GM12878 (cell line): Measurements from ENCODE around the gene HSD17B1. TPM values are rescaled to one million over a fixed set of nuclear protein-coding genes. Genes with fewer than 3 reads are reported as not detected.

Source experiments
- BCL3 ChIP-seq: IDR thresholded peaks from 2 replicates; pipeline ENCODE4 v1.6.1; 2011; ENCODE audit warnings: borderline replicate concordance, low read depth, mild to moderate bottlenecking, moderate library complexity, low read length; ENCODE audit not compliant: insufficient read depth, poor library complexity, severe bottlenecking
- CUX1 ChIP-seq: IDR thresholded peaks from 2 replicates; pipeline ENCODE4 v1.6.1; 2012; ENCODE audit warnings: improper control_type of control experiment, low read depth, low read length; ENCODE audit not compliant: insufficient replicate concordance
- ELK1 ChIP-seq: IDR thresholded peaks from 2 replicates; pipeline ENCODE4 v1.6.1; 2012; ENCODE audit warnings: low read depth, low read length, improper control_type of control experiment
- EP300 ChIP-seq, 2 experiments: fragments of 150-350 bp in 1 of 2; IDR thresholded peaks; 2 replicates each; pipeline ENCODE4 v1.6.1; 2011 to 2012; ENCODE audit warnings: low read depth in 2 of 2, low read length in 2 of 2, borderline replicate concordance in 1 of 2, improper control_type of control experiment in 1 of 2, inconsistent platforms in 1 of 2; ENCODE audit not compliant: control insufficient read depth in 1 of 2
- ESRRA ChIP-seq: IDR thresholded peaks from 2 replicates; pipeline ENCODE4 v1.6.1; 2012; ENCODE audit warnings: mild to moderate bottlenecking, low read length, improper control_type of control experiment
- JUNB ChIP-seq: IDR thresholded peaks from 2 replicates; pipeline ENCODE4 v1.6.1; 2016; ENCODE audit warnings: antibody characterized with exemption, mild to moderate bottlenecking
- JUND ChIP-seq: IDR thresholded peaks from 2 replicates; pipeline ENCODE4 v1.6.1; 2012; ENCODE audit warnings: low read depth, mild to moderate bottlenecking, low read length, improper control_type of control experiment, moderate library complexity
- KAT2A ChIP-seq: conservative IDR thresholded peaks from 2 replicates; pipeline ENCODE4 v1.6.1; 2011; ENCODE audit warnings: low read depth, low read length; ENCODE audit not compliant: control insufficient read depth
- KDM1A ChIP-seq: fragments of 200-600 bp; sonication (generic); IDR thresholded peaks from 2 replicates; pipeline ENCODE4 v1.6.1; 2016; ENCODE audit warnings: borderline replicate concordance
- MLLT1 ChIP-seq: fragments of 450-650 bp; IDR thresholded peaks from 2 replicates; pipeline ENCODE4 v1.6.1; 2016; ENCODE audit warnings: mild to moderate bottlenecking
- NR2C1 ChIP-seq: fragments of 450-650 bp; IDR thresholded peaks from 2 replicates; pipeline ENCODE4 v1.6.1; 2017; ENCODE audit warnings: antibody characterized with exemption, mild to moderate bottlenecking, moderate library complexity
- POLR2AphosphoS2 ChIP-seq: IDR thresholded peaks from 2 replicates; pipeline ENCODE4 v1.6.1; 2011; ENCODE audit warnings: low read depth, mild to moderate bottlenecking, low read length, improper control_type of control experiment, moderate library complexity
- RFX5 ChIP-seq: IDR thresholded peaks from 2 replicates; pipeline ENCODE4 v1.6.1; 2011; ENCODE audit warnings: low read depth, low read length, improper control_type of control experiment
- SMAD1 ChIP-seq: fragments of 450-650 bp; IDR thresholded peaks from 2 replicates; pipeline ENCODE4 v1.6.1; 2018; ENCODE audit warnings: mild to moderate bottlenecking, low read depth; ENCODE audit not compliant: partially characterized antibody
- SUZ12 ChIP-seq: fragments of 200-600 bp; sonication (generic); IDR thresholded peaks from one replicate; pipeline ENCODE4 v1.6.1; 2018; ENCODE audit warnings: antibody characterized with exemption, mild to moderate bottlenecking; ENCODE audit not compliant: unreplicated experiment
- USF1 ChIP-seq: IDR thresholded peaks from 2 replicates; pipeline ENCODE4 v1.6.1; 2011; ENCODE audit warnings: borderline replicate concordance, low read depth, mild to moderate bottlenecking, moderate library complexity, mixed read lengths, low read length; ENCODE audit not compliant: insufficient read depth; ENCODE audit errors: extremely low read length
- WRNIP1 ChIP-seq: IDR thresholded peaks from 2 replicates; pipeline ENCODE4 v1.6.1; 2011; ENCODE audit warnings: low read depth, low read length, improper control_type of control experiment, borderline replicate concordance
- ZNF207 ChIP-seq: fragments of 450-650 bp; IDR thresholded peaks from 2 replicates; pipeline ENCODE4 v1.6.1; 2014; ENCODE audit warnings: antibody characterized with exemption, mild to moderate bottlenecking, borderline replicate concordance
- polyA plus RNA-seq, 11 experiments: library from polyadenylated mRNA; depleted of rRNA in 4 of 11; unstranded in 6 of 11; stranded (reverse) in 5 of 11; fragments of >200 nt; fragmentation: Nextera tagmentation in 4 of 11; fragmentation: Illumina TruSeq in 1 of 11; extraction: Ambion mirVana in 4 of 11; extraction: Trizol in 1 of 11; gene quantifications; 1 replicate in 1 of 11; 2 replicates in 10 of 11; pipeline versions ENCODE4 v1.2.1 to v1.2.3, GENCODE V29; 2011 to 2016; ENCODE audit warnings: inconsistent platforms in 2 of 11, missing spikeins in 2 of 11, low read depth in 1 of 11
- total RNA-seq, 4 experiments: library from RNA; depleted of rRNA in 3 of 4; stranded (reverse); fragments of >200 nt in 3 of 4; fragmentation: Illumina TruSeq in 1 of 4; extraction: Trizol in 1 of 4; gene quantifications; 2 replicates each; pipeline versions ENCODE4 v1.2.1 to v1.2.3, GENCODE V29; 2013 to 2021

HSD17B1 gene
- total and polyA plus RNA-seq, 10 of the 15 experiments (the other 5 are each of a cell fraction or from before 2014, with no cell fraction given), result 0.15 to 1.1 (median 0.42) TPM

GRCh38 chr17:42577532-42578281 is 25.0 kb downstream of the HSD17B1 start, which contains the start of gene PSMC3IP (continued):
- no peak for TF ChIP-seq USF1
- peak; percentile 87 for TF ChIP-seq NR2C1
- no peak for TF ChIP-seq JUNB
- no peak for TF ChIP-seq CUX1
- no peak for TF ChIP-seq JUND
- no peak for TF ChIP-seq KAT2A
- TF ChIP-seq BCL3, result peak; percentile 69
- 0 out of 2 replicates have a peak, but pooled peaks have one; percentile 35 for TF ChIP-seq ZNF207
- TF ChIP-seq RFX5, result no peak
- TF ChIP-seq SUZ12, result no peak
- no peak for TF ChIP-seq SMAD1
- no peak for TF ChIP-seq WRNIP1
- TF ChIP-seq KDM1A, result no peak
- no peak for TF ChIP-seq ELK1
- TF ChIP-seq EP300 (IDR thresholded peaks at IDR 0.05; ENCODE audit: borderline replicate concordance in 1 of 2, control insufficient read depth in 1 of 2, low read depth in 2 of 2, low read length in 2 of 2), result no peak
- TF ChIP-seq POLR2AphosphoS2, result no peak; the same call in 1 of the 2 replicates
- no peak; the same call in 1 of the 2 replicates for TF ChIP-seq ESRRA
- TF ChIP-seq MLLT1, result no peak; the same call in 1 of the 2 replicates
